NCI-H526 treated with DMSO at 0.1 percent for 48 hours (cell line): Measurements from ENCODE around the gene SLC2A1.
"Not testable (repeated sequence)": the region's sequence is repeated elsewhere in the genome, so short reads cannot be mapped to it uniquely, and the experiment has no call there.

ENCODE experiments used
- DNase-seq: peaks from one replicate; lab custom pipeline; 2025; lab: John Stamatoyannopoulos, UW

The SLC2A1 gene

DNA sequence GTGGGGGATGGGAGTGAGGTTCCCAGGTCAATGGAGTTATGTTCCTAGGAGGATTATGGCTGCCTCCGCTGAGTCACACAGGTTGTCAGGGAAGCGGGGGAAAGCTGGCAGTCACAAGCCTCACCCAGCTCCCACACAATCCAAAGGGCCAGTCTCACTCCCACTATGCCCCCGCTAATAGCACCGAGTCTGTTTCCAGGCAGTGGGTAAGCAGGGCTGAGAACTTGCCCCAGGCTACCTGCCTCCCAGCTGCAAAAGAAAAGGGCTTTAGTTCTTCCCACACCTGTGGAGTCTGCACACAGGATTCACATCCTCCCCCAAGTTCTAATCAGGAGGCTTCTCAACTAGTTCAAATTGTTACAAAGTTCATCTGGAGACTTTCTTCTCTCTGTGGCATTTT, 58.7 kb downstream of the SLC2A1 start:
- DNase-seq = not testable (repeated sequence)

DNA sequence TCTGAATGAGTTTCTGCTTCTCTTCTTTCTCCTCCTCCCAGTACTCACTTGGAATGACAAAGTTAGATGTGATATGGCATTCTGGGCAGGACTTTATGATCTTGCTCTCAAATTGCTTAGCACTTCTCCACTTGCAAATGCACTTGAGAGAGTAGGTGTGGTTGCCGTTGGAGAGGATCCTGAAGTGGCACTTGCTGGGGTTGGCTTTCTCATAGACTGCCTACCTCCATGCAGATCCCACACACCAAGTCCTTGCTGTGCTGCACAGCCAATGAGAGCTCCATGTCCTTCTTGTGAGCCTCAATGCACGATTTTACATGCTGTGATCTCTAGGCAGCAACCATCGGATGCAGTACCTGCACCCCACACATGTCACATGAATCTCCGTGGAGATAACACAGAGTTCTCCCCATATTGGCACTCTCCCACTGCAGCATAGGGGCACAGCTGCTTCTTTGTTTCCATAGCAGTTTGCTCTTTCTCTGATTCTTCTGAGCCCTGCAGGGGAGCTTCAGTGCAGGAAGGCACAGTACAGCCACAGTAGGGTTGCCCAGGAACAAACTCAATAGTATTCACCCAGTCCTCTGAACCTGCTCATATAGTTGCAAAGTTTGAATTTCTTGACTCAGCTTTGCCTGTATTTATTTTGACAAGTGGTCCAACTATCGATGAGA, 67.1 kb downstream of the SLC2A1 start:
- no peak for DNase-seq

DNA sequence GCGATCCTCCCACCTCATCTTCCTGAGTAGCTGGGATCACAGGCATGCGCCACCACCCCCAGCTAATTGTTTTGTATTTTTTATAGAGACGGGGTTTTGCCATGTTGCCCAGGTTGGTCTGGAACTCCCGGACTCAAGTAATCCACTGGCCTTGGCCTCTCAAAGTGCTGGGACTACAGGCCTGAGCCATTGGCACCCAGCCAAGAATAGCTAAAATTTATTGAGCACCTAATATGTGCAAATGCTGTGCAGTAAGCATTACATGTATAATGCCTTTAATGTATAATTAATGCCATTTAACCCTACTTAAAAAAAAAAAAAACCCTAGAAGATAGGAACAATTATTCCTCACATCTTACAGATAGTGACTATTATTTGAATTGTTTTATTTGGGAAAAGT, 69.4 kb downstream of the SLC2A1 start:
- no peak for DNase-seq

DNA sequence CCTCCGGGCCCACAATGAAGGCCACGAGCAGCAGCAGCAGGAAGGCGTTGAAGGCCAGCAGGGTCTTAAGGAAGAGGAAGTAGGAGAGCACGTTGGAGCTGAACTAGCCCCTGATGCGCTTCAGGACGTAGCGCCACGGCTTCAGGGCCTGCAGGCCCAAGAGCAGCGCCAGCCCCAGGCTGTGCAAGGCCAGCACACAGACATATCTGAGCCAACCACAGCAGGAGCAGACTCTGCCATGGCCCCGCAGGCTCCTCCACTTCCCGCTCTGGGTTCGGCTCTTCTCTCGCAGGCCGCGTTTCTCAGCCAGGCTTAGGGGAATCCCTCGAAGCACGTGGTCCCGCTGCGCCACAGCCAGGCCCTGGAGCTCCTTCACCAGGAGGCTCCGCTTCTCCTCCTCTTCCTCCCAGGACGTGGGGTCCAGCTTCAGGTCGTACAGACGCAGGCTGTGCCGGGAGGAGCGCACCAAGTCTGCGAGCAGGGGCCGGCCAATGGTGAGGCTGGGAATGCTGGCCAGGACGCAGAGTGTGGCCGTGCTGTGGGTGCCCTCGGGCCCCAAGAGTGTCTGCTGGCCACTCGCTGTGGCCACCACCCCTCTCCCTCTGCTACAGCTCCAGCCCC, 70.5 kb downstream of the SLC2A1 start:
- no peak for DNase-seq

DNA sequence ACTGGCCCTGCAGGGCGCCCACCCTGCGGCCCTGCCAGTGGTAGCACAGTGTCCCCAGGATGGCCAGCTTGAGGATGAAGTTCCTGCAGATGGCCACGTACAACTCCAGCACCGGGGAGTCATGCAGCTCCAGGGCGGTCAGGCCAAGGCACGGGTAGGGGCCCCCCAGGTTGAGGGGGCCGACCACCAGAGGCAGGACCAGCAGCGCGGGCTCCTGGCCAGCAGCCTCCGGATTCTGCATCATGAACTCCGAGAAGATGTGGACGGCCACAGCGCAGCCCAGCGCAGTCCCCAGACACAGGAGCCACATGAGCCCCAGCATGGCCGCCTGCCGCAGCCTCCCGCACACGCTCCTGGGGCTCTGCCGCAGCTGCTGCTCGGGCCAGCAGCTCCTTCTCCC, 71.3 kb downstream of the SLC2A1 start:
- no peak for DNase-seq

DNA sequence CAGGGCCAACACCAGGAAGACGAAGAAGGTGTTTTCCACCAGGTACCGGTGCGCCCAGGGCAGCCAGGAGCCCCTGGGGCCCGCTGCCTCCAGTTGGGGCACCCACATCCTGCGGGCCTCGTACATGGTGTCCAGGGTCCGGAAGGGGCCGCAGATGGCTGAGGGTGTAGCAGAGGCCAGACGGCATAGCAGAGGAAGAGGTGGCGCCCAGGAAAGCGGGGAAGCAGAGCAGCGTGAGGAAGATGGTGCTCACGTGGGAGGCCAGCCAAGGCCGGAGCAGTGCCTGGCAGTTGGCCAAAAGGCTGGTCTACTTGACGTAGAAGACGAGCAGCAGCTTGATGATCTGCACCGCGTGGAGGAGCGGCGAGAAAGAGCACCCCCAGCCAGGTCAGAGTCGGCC, 71.9 kb downstream of the SLC2A1 start:
- DNase-seq = no peak

DNA sequence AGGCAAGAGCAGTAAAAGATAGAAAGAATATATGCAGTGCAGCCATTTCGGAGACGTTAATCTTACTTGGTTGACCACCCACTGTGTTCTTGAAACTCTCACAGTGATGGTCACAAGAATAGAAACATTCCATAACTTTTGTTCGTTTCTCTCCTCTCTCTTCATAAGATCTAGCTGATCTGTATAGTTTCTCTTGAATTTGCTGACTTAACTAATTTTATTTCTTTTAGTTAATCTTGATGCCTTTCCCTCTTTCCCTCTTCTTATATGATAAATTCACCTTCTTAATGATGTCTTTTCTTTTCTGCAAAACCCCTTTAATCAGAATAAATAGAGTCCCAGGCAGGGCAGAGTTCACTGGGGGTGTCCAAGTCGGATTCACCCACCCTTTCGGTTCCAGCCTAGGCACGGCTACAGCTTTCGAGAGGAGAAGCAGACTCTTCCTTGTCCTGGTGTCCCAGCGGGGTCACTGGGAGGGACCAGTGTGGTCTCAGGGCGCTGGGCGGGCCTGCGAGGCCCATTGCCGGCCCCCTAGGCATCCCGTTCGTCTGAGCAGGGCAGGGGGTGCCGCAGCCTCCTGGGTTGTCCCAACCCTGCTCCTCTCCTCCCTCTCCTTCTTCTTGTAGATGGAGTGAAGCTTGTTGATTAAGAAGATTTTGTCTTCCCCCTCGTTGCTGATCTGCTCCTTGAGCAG, 72.5 kb downstream of the SLC2A1 start:
- no peak for DNase-seq

DNA sequence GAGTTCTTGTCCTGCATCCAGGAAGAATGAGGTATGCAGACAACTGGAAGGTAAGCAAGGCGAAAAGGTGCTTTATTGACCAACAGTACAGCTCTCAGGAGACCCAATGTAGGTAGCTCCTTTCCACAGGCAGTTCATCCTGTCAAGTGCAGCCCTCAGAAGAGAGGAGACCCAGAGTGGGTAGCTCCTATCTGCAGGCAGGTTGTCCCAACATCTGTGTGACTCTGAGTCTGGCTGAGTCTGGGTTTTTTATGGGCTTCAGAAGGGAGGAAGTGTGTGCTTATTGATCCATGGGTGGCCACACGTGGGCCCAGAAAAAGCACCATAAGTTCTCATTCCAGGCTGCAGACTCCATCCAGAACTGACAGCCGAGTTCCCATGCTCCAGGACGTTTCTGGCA, 78.3 kb downstream of the SLC2A1 start:
- DNase-seq = no peak

DNA sequence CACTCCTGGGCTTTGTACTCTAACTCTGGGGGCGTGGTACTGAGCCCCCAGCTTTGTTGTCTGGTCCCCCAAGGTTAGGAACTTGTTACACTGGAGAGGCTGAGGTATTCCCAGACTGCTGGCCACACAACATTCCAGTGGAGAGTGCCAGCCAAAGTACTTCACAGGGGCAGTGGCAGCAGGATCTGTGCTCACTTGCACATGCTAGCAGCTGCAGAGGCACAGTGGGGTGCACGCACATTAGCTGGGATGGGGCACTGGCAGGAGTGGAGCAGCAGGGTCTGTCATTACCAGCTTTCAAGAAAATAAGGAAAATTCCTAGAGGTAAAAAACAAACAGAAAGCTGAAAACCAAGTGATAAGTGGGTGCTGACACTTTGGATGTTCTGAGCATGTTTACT, 81.3 kb downstream of the SLC2A1 start:
- DNase-seq = no peak

DNA sequence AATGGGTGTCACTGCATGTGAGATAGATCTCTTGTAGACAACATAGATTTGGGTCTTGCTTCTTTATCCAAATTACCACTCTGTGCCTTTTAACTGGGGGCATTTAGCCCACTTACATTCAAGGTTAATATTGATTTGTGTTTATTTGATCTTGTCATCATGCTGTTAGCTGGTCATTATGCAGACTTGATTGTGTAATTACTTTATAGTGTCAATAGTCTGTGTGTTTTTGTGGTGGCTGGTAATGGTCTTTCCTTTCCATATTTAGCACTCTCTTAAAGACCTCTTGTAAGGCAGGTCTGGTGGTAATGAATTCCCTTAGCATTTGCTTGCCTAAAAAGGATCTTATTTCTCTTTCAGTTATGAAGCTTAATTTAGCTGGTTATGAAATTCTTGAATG, 82.7 kb downstream of the SLC2A1 start:
- DNase-seq = no peak
